GM12878 (cell line): ENCODE results near the gene DACT3. TPM values are rescaled to one million over a fixed set of nuclear protein-coding genes. Genes with fewer than 3 reads are reported as not detected.

ENCODE experiments used
- ATAC-seq: fragments of 200-7000 bp; cut with Tn5 transposase; 3 replicates; pipeline ENCODE4 v1.9.1; 2020; ENCODE audit warnings: mild to moderate bottlenecking, moderate library complexity
- BruUV-seq: library from RNA; stranded (reverse); fragments of 400-500 nt; replicated peaks from 2 replicates; lab custom pipeline; 2021; lab: Mats Ljungman, UMichigan
- CTCF ChIA-PET: fragments of 300-600 bp; sonication (Branson Sonifier 250); formaldehyde crosslinking; extraction: SDS; loops from one replicate; lab custom pipeline; 2021; ENCODE audit warnings: inconsistent platforms; lab: Yijun Ruan, JAX
- POLR2A ChIA-PET: fragments of 350-600 bp; formaldehyde crosslinking; extraction: SDS; loops from one replicate; lab custom pipeline; 2021; ENCODE audit warnings: inconsistent platforms; lab: Charles Lee
- RAD21 ChIA-PET: fragments of 300-600 bp; sonication (Branson Sonifier 250); formaldehyde crosslinking; loops from one replicate; lab custom pipeline; 2023; ENCODE audit warnings: antibody characterized with exemption; ENCODE audit not compliant: unreplicated experiment; lab: Charles Lee
- SMC1A ChIA-PET: fragments of 300-600 bp; sonication (Branson Sonifier 250); formaldehyde crosslinking; loops from one replicate; lab custom pipeline; 2023; ENCODE audit not compliant: unreplicated experiment, uncharacterized antibody; lab: Charles Lee
- DNase-seq: peaks from one replicate; pipeline ENCODE4 v3.0.0-alpha.2; 2011; ENCODE audit warnings: low read depth, low spot score
- FAIRE-seq: peaks from 3 replicates; lab custom pipeline; 2011; peaks lifted over from hg19 to GRCh38; lab: Jason Lieb, UNC
- H2AFZ ChIP-seq: 2 replicates; pipeline ENCODE4 v1.6.0; 2011; ENCODE audit warnings: low read depth, low read length, control low read depth; ENCODE audit not compliant: control insufficient read depth
- H3K27ac ChIP-seq: 2 replicates; pipeline ENCODE4 v1.5.1; 2011; ENCODE audit warnings: control low read depth; ENCODE audit not compliant: control insufficient read depth, insufficient read depth
- H3K27me3 ChIP-seq, 2 experiments: replicated peaks in 1 of 2; 2 replicates each; pipeline versions ENCODE4 v1.6.0 to v1.6.1; 2011; ENCODE audit warnings: low read length in 1 of 2; ENCODE audit not compliant: control insufficient read depth in 2 of 2, insufficient read depth in 2 of 2
- H3K36me3 ChIP-seq, 2 experiments: 2 replicates each; pipeline ENCODE4 v1.5.1; 2011; ENCODE audit warnings: low read length in 1 of 2; ENCODE audit not compliant: control insufficient read depth in 2 of 2, insufficient read depth in 2 of 2
- H3K4me1 ChIP-seq: 2 replicates; pipeline ENCODE4 v1.6.1; 2011; ENCODE audit warnings: mild to moderate bottlenecking, low read length, moderate library complexity, mixed read lengths; ENCODE audit not compliant: control insufficient read depth, insufficient read depth
- H3K4me2 ChIP-seq: 2 replicates; pipeline ENCODE4 v1.6.0; 2011; ENCODE audit warnings: control low read depth; ENCODE audit not compliant: control insufficient read depth, insufficient read depth
- H3K4me3 ChIP-seq: fragments of 200-600 bp; sonication (generic); 2 replicates; pipeline ENCODE4 v1.5.1; 2016
- H3K79me2 ChIP-seq: 2 replicates; pipeline ENCODE4 v1.6.0; 2011; ENCODE audit warnings: low read length; ENCODE audit not compliant: control insufficient read depth, insufficient read depth
- H3K9ac ChIP-seq: 2 replicates; pipeline ENCODE4 v1.8.0; 2011; ENCODE audit warnings: low read length, control low read depth, mixed read lengths; ENCODE audit not compliant: control insufficient read depth, insufficient read depth
- H3K9me3 ChIP-seq: replicated peaks from 3 replicates; pipeline ENCODE4 v1.5.1; 2011; ENCODE audit warnings: mild to moderate bottlenecking, low read length; ENCODE audit not compliant: control insufficient read depth, insufficient read depth
- H4K20me1 ChIP-seq: 2 replicates; pipeline ENCODE4 v1.6.0; 2011; ENCODE audit not compliant: control insufficient read depth, insufficient read depth
- ASH2L ChIP-seq: fragments of 300-600, 200-600 bp; sonication (generic); IDR thresholded peaks from 2 replicates; pipeline ENCODE4 v1.6.1; 2017; ENCODE audit warnings: low read depth, mild to moderate bottlenecking, borderline replicate concordance
- BRCA1 ChIP-seq: IDR thresholded peaks from 2 replicates; pipeline ENCODE4 v1.6.1; 2011; ENCODE audit warnings: low read depth, low read length, improper control_type of control experiment
- CHD1 ChIP-seq: IDR thresholded peaks from 2 replicates; pipeline ENCODE4 v1.6.1; 2012; ENCODE audit warnings: low read depth, low read length, improper control_type of control experiment
- EZH2 ChIP-seq: IDR thresholded peaks from 2 replicates; pipeline ENCODE4 v1.6.1; 2012; ENCODE audit warnings: low read depth, mild to moderate bottlenecking, control low read depth, inconsistent platforms, low read length, borderline replicate concordance; ENCODE audit not compliant: control insufficient read depth
- HDAC2 ChIP-seq: fragments of 200-600 bp; sonication (generic); IDR thresholded peaks from 2 replicates; pipeline ENCODE4 v1.6.1; 2017
- PML ChIP-seq: IDR thresholded peaks from 2 replicates; pipeline ENCODE4 v1.6.1; 2012; ENCODE audit warnings: low read length, inconsistent platforms
- POU2F2 ChIP-seq: IDR thresholded peaks from 3 replicates; pipeline ENCODE4 v1.6.1; 2011; ENCODE audit warnings: low read depth, mild to moderate bottlenecking, low read length, borderline replicate concordance
- SMC3 ChIP-seq: IDR thresholded peaks from 2 replicates; pipeline ENCODE4 v1.6.1; 2011; ENCODE audit warnings: low read length, improper control_type of control experiment, borderline replicate concordance
- SRF ChIP-seq, 2 experiments: IDR thresholded peaks; 2 replicates each; pipeline ENCODE4 v1.6.1; 2011; ENCODE audit warnings: low read depth in 2 of 2, low read length in 2 of 2, mild to moderate bottlenecking in 1 of 2, moderate library complexity in 1 of 2
- STAT3 ChIP-seq: IDR thresholded peaks from 2 replicates; pipeline ENCODE4 v1.6.1; 2011; ENCODE audit warnings: low read depth, low read length, improper control_type of control experiment
- SUZ12 ChIP-seq: fragments of 200-600 bp; sonication (generic); IDR thresholded peaks from one replicate; pipeline ENCODE4 v1.6.1; 2018; ENCODE audit warnings: antibody characterized with exemption, mild to moderate bottlenecking; ENCODE audit not compliant: unreplicated experiment
- TCF7 ChIP-seq: IDR thresholded peaks from 2 replicates; pipeline ENCODE4 v1.6.1; 2014; ENCODE audit warnings: antibody characterized with exemption, borderline replicate concordance
- ZNF622 ChIP-seq: fragments of 450-650 bp; IDR thresholded peaks from 2 replicates; pipeline ENCODE4 v1.6.1; 2017; ENCODE audit warnings: mild to moderate bottlenecking, inconsistent platforms
- WGBS: methylation state at CpG from one replicate; pipeline ENCODE4 v1.1.6; 2016; ENCODE audit warnings: low lambda C conversion rate; ENCODE audit not compliant: insufficient replicate concordance, insufficient coverage; ENCODE audit errors: missing lambda C conversion rate; 5-methylcytosine and 5-hydroxymethylcytosine counted together
- in situ Hi-C: fragments of 300-500 bp; cut with MboI; formaldehyde crosslinking; loops from 9 replicates; pipeline ENCODE4 v1.14.3; 2018; ENCODE audit warnings: mixed read lengths
- intact Hi-C: fragments of 100-400 bp; cut with micrococcal nuclease; formaldehyde crosslinking; loops from one replicate; pipeline ENCODE4 v1.14.2; 2022; ENCODE audit not compliant: unreplicated experiment
- polyA plus RNA-seq, 11 experiments: library from polyadenylated mRNA; depleted of rRNA in 4 of 11; unstranded in 6 of 11; stranded (reverse) in 5 of 11; fragments of >200 nt; fragmentation: Nextera tagmentation in 4 of 11; fragmentation: Illumina TruSeq in 1 of 11; extraction: Ambion mirVana in 4 of 11; extraction: Trizol in 1 of 11; gene quantifications; 1 replicate in 1 of 11; 2 replicates in 10 of 11; pipeline versions ENCODE4 v1.2.1 to v1.2.3, GENCODE V29; 2011 to 2016; ENCODE audit warnings: inconsistent platforms in 2 of 11, missing spikeins in 2 of 11, low read depth in 1 of 11
- total RNA-seq, 4 experiments: library from RNA; depleted of rRNA in 3 of 4; stranded (reverse); fragments of >200 nt in 3 of 4; fragmentation: Illumina TruSeq in 1 of 4; extraction: Trizol in 1 of 4; gene quantifications; 2 replicates each; pipeline versions ENCODE4 v1.2.1 to v1.2.3, GENCODE V29; 2013 to 2021
- TF ChIP-seq, protein P1 (sequence below): fragments of 450-650 bp; conservative IDR thresholded peaks from 2 replicates; pipeline ENCODE4 v1.6.1; 2017; ENCODE audit warnings: mild to moderate bottlenecking, moderate library complexity
- TF ChIP-seq, protein P2 (sequence below): IDR thresholded peaks from 2 replicates; pipeline ENCODE4 v1.6.1; 2012; ENCODE audit warnings: low read length, inconsistent platforms
- TF ChIP-seq, protein P3 (sequence below): fragments of 450-650 bp; IDR thresholded peaks from 2 replicates; pipeline ENCODE4 v1.6.1; 2016; ENCODE audit warnings: mild to moderate bottlenecking, moderate library complexity, borderline replicate concordance
- TF ChIP-seq, protein P4 (sequence below): IDR thresholded peaks from 2 replicates; pipeline ENCODE4 v1.6.1; 2012; ENCODE audit warnings: low read depth, low read length, improper control_type of control experiment

DACT3 gene
- total and polyA plus RNA-seq, 10 of the 15 experiments (the other 5 are each of a cell fraction or from before 2014, with no cell fraction given): 0.05 to 2.5 (median 0.35) TPM; not detected in 1

DNA sequence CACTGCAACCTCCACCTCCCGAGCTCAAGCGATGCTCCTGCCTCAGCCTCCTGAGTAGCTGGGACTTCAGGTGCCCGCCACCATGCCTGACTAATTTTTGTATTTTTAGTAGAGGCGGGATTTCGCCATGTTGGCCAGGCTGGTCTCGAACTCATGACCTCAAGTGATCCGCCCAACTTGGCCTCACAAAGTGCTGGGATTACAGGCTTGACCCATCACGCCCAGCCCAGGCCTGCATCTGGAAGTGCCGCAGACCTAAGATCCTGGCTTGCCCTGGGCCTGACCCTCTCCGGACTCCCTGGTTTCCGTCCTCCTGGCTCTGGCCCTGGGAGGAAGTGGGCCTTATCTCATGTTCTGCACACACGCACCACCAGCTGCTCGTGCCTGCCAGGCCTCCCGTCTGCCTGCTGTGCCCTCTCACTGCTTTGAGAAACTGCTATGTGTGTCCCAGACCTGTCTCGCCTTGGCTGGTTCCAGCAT, 31.4 kb downstream of the DACT3 start:
- Histone ChIP-seq H3K4me3 (no peak overlapping the region), H3K79me2 (no peaks in the 10 kb centered on the region), H3K9ac (no peak overlapping the region), H4K20me1 (no peaks in the 10 kb centered on the region), H2AFZ (no peak overlapping the region), H3K27ac (no peak overlapping the region), H3K36me3 (no peaks in the 10 kb centered on the region), H3K27me3 (peaks cover 0 to under 1% of the 10 kb centered on the region in 2 experiments; a peak in 1 of 4 replicates), H3K4me2 (no peak overlapping the region), H3K9me3 (no peaks in the 10 kb centered on the region), H3K4me1 (peaks cover 27% of the 10 kb centered on the region)
- DNase-seq (no peak), FAIRE-seq (no peak), ATAC-seq (no peak)
- 81% methylated on average over 15 of the region's 15 CpGs for WGBS
- in situ Hi-C loops (no loop called here), intact Hi-C loops (no loop called here)
- ChIA-PET POLR2A (interaction anchor here (1.2 to 1.5 kb wide), 2 partner anchors 10 to 15 kb away, joined by 3 to 5 read pairs; no protein-coding TSS in a partner anchor), SMC1A (interaction anchor here (1.0 to 2.6 kb wide), 3 partner anchors 8 to 32 kb away, joined by 4 to 15 read pairs (median 9); partner anchors contain the start of gene DACT3)
- TF ChIP-seq ASH2L (no peak), EZH2 (no peak), SRF (IDR thresholded peaks at IDR 0.05; ENCODE audit: low read depth in 2 of 2, low read length in 2 of 2) (no peak), SMC3 (no peak), ZNF622 (no peak), HDAC2 (no peak), TCF7 (no peak), BRCA1 (no peak), SUZ12 (no peak), CHD1 (no peak), STAT3 (no peak), POU2F2 (no peak), PML (no peak)
- TF ChIP-seq, protein P1, sequence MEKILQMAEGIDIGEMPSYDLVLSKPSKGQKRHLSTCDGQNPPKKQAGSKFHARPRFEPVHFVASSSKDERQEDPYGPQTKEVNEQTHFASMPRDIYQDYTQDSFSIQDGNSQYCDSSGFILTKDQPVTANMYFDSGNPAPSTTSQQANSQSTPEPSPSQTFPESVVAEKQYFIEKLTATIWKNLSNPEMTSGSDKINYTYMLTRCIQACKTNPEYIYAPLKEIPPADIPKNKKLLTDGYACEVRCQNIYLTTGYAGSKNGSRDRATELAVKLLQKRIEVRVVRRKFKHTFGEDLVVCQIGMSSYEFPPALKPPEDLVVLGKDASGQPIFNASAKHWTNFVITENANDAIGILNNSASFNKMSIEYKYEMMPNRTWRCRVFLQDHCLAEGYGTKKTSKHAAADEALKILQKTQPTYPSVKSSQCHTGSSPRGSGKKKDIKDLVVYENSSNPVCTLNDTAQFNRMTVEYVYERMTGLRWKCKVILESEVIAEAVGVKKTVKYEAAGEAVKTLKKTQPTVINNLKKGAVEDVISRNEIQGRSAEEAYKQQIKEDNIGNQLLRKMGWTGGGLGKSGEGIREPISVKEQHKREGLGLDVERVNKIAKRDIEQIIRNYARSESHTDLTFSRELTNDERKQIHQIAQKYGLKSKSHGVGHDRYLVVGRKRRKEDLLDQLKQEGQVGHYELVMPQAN: no peak
- TF ChIP-seq, protein P2, sequence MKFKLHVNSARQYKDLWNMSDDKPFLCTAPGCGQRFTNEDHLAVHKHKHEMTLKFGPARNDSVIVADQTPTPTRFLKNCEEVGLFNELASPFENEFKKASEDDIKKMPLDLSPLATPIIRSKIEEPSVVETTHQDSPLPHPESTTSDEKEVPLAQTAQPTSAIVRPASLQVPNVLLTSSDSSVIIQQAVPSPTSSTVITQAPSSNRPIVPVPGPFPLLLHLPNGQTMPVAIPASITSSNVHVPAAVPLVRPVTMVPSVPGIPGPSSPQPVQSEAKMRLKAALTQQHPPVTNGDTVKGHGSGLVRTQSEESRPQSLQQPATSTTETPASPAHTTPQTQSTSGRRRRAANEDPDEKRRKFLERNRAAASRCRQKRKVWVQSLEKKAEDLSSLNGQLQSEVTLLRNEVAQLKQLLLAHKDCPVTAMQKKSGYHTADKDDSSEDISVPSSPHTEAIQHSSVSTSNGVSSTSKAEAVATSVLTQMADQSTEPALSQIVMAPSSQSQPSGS: no peak
- TF ChIP-seq, protein P3, sequence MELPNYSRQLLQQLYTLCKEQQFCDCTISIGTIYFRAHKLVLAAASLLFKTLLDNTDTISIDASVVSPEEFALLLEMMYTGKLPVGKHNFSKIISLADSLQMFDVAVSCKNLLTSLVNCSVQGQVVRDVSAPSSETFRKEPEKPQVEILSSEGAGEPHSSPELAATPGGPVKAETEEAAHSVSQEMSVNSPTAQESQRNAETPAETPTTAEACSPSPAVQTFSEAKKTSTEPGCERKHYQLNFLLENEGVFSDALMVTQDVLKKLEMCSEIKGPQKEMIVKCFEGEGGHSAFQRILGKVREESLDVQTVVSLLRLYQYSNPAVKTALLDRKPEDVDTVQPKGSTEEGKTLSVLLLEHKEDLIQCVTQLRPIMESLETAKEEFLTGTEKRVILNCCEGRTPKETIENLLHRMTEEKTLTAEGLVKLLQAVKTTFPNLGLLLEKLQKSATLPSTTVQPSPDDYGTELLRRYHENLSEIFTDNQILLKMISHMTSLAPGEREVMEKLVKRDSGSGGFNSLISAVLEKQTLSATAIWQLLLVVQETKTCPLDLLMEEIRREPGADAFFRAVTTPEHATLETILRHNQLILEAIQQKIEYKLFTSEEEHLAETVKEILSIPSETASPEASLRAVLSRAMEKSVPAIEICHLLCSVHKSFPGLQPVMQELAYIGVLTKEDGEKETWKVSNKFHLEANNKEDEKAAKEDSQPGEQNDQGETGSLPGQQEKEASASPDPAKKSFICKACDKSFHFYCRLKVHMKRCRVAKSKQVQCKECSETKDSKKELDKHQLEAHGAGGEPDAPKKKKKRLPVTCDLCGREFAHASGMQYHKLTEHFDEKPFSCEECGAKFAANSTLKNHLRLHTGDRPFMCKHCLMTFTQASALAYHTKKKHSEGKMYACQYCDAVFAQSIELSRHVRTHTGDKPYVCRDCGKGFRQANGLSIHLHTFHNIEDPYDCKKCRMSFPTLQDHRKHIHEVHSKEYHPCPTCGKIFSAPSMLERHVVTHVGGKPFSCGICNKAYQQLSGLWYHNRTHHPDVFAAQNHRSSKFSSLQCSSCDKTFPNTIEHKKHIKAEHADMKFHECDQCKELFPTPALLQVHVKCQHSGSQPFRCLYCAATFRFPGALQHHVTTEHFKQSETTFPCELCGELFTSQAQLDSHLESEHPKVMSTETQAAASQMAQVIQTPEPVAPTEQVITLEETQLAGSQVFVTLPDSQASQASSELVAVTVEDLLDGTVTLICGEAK: no peak
- TF ChIP-seq, protein P4, sequence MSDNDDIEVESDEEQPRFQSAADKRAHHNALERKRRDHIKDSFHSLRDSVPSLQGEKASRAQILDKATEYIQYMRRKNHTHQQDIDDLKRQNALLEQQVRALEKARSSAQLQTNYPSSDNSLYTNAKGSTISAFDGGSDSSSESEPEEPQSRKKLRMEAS: no peak
- TF ChIP-seq, all 136 proteins: peak for 0
- CTCF ChIA-PET: interaction anchor here (2.8 to 12.1 kb wide), 2 partner anchors 14 to 32 kb away, joined by 18 to 150 read pairs; partner anchors contain the start of gene DACT3
- no TSS peak for BruUV-seq
- RAD21 ChIA-PET: interaction anchor here (2.2 to 2.4 kb wide), 2 partner anchors 11 to 33 kb away, joined by 7 to 14 read pairs; no protein-coding TSS in a partner anchor
